GM19397 (cell line): ENCODE results near the gene FBXO11.

ENCODE experiments used
- ATAC-seq: cut with Tn5 transposase; IDR thresholded peaks from one replicate; pipeline ENCODE4 v1.9.1; 2021; ENCODE audit warnings: mild to moderate bottlenecking, moderate library complexity; ENCODE audit not compliant: unreplicated experiment

The FBXO11 gene

GRCh38 chr2:47798631-47799030 is 107.7 kb downstream of the FBXO11 start:
- no peak for ATAC-seq

- ATAC-seq: no peak
Observed at GRCh38 chr2:47796090-47796697, 110.1 kb downstream of the FBXO11 start.

DNA sequence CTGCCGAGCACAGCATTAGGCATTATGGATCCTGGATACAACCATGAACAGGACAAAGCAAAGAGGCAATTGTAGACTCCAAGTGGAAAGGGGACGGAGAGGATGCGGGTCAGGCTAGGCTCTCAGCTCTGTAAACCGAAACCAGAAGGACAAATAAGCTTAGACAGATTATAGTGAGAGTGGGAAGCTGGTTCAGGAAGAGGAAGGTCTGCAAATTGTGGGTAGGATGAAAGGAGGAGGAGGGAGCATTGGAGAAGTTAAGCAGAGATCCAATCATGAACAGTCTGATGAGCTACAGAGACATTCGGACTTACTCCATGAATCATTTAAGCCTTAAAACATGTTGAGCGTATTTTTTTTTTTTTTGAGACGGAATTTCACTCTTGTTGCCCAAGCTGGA is 120.3 kb downstream of the FBXO11 start:
- no peak for ATAC-seq

GRCh38 chr2:47784352-47784851 is 121.9 kb downstream of the FBXO11 start:
- no peak for ATAC-seq

GRCh38 chr2:47783486-47784351 is 122.6 kb downstream of the FBXO11 start:
- ATAC-seq: peak; percentile 21

DNA sequence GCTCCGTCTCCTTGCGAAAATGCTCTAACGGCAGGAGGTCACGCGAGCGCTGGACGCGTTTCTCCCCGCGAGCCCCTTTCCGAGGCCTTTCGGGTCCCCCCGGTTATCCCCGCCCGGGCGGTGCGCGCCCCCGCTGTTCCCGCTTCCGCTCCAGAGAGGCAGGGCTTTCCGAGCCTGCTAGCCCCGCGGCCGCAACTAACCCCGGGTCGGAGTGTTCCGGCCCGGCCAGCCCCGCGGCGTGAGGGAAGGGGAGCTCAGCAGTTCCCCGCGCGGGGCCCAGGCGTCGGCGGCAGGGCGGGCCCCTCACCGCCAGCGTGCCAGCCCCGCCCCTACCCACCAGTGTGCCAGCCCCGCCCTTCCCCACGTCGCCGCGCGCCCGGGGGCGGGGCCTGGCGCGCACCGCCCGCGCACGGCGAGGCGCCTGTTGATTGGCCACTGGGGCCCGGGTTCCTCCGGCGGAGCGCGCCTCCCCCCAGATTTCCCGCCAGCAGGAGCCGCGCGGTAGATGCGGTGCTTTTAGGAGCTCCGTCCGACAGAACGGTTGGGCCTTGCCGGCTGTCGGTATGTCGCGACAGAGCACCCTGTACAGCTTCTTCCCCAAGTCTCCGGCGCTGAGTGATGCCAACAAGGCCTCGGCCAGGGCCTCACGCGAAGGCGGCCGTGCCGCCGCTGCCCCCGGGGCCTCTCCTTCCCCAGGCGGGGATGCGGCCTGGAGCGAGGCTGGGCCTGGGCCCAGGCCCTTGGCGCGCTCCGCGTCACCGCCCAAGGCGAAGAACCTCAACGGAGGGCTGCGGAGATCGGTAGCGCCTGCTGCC is 123.4 kb downstream of the FBXO11 start, which contains the start of gene MSH6:
Gene MSH6, plus strand, starts transcription at position 475 of the 815 bp plus-strand sequence. Its CDS starts 89 bp downstream, at position 564.
- ATAC-seq: peak; percentile 79

DNA sequence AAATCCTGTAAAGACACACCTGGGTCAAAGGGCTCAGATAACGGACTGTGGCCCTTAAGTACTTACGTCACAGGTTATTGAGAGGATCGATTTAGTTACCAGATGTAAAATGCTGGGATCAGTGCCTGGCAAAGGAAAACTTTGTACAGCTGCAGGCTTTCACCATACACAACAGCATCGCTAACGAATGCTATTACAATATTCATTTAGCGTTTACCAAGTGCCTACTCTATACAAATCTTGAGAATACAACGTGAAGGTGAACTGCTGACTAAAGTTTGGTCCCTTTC is 124.0 kb downstream of the FBXO11 start:
- ATAC-seq: no peak

DNA sequence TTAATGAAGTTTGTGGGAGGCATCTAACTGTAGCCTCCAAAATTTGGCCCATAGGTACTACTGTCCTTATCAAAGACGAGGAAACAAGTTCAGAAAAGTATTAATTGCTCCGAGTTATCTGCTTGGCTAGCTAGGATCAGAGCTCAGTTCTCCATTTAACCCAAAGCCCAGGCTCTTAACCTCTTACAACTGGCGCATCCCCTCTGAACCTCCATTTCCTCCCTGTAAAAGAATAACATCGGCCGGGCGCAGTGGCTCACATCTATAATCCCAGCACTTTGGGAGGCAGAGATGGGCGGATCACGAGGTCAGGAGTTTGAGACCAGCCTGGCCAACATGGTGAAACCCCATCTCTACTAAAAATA is 126.9 kb downstream of the FBXO11 start:
- no peak for ATAC-seq

- ATAC-seq: no peak
Observed at GRCh38 chr2:47778698-47779425, 127.4 kb downstream of the FBXO11 start.

DNA sequence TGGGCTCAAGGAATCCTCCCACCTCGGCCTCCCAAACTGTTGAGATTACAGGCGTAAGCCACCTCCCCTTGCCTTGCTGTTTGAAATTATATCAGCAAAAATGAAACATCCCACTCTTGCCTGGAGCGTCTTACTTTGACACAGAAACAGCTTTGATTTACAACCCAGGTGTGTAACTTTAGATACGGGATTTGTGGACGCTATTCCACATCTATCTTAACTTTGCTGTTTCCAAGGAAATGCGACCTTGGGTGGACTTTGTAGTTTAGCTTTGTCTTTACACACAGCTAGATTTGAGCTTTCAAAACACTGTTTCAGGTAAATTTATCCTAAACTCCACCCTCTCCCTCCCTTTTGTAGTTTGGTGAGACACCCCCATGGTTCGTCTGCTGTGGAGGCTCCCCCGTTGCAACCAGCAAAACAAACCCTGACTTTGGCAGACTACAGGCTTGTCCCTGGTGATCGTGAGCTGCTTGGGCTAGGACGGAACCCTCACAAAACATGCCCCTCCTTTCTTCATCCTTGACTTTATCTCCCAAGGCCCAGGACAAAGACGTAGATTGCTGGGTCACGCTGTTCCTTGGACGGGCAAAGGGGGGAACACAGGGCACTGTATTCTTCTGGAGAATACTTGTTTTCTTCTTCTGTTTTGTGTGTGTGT is 128.9 kb downstream of the FBXO11 start:
- no peak for ATAC-seq

- ATAC-seq: no peak
Observed at GRCh38 chr2:47774567-47774966, 131.7 kb downstream of the FBXO11 start.

- ATAC-seq: no peak
Observed at GRCh38 chr2:47772343-47772742, 134.0 kb downstream of the FBXO11 start.

- no peak for ATAC-seq
Observed at GRCh38 chr2:47771211-47771610, 135.1 kb downstream of the FBXO11 start.

DNA sequence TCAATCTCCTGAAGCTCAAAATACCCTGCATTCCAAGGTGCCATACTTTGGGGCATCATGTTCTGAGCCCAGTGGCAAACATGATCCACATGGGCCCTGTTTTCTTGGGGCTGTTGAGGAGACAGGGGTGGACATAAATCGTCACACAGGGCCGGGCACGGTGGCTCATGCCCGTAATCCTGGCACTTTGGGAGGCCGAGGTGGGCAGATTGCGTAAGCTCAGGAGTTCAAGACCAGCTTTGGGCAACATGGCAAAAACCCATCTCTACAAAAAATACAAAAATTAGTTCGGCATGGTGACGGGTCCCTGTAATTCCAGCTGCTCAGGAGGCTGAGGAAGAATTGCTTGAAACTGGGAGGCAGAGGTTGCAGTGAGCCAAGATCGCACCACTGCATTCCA is 137.0 kb downstream of the FBXO11 start:
- ATAC-seq: no peak

GRCh38 chr2:47767880-47768609 is 138.3 kb downstream of the FBXO11 start:
- peak; percentile 64 for ATAC-seq

GRCh38 chr2:47767497-47767844 is 138.8 kb downstream of the FBXO11 start:
- no peak for ATAC-seq

DNA sequence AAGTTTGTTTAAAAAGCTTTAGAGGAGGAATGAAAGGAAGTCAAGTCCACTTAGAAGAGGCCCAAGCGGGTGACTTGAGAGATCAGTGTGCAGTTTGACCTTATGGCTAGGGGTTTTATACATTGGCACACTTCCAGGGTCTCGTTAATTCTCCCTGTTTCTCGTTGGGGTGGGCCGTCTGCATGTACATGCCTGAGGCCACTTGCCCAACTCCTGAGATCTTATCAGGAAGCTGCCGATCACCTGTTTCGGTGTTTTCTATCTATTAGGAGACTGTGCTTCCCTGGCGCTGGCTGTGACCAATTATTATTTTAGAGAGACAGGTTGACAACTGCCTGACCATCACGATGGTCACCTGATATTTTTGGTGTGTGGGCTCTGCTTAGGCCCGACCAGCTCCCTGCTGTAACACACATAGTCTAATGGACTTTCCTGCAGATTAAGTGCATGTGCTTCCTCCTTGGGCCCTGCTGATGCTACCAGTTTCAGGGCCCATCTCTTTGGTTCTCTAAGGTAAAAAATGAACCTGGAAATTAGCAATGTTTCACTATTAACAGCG is 154.4 kb downstream of the FBXO11 start:
- no peak for ATAC-seq

GRCh38 chr2:47747878-47748277 is 158.4 kb downstream of the FBXO11 start:
- ATAC-seq: no peak

GRCh38 chr2:47744074-47744473 is 162.2 kb downstream of the FBXO11 start:
- ATAC-seq: no peak
